CD4-positive, alpha-beta T cell treated with Interleukin-4 for 4 hours (primary cell): ENCODE measurements around the gene LMTK2.

ENCODE experiments used
- DNase-seq: peaks from one replicate; pipeline ENCODE4 v3.0.0-alpha.2; 2020

LMTK2 gene

DNA sequence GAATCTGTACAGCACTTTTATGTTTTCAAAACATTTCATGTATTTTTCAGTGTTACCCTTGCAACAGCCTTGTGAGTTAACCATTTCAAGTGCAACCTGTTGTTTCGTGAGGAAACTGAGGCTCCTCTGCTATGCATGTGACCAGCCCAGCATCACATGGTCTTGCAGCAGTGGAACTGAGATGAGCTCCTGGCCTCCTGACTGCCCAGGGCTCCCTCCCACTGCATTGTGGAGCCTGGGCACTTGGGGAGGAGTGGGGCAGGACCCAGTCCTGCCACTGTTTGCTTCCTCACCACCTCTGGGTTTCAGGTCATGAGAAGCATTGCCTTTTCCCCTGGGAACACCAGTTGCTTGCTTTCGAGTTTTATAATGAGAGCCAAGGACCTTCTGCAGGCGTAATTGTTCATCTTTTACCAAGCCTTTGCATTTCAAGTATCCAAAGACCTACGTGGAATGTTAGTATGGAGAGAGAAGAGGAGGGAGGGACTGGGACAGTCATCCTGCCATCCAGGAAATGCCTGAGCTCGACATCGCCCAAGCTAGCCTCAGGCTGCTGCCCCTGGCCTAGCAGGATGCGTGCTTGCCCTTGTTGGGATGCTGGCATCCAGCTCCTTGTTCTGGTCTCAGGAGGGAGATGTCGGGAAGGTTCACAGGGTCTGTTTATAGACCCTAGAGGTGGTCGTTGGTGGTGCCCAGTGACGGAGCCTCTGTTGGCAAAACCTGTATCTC is 72.3 kb downstream of the LMTK2 start:
- no peak for DNase-seq

DNA sequence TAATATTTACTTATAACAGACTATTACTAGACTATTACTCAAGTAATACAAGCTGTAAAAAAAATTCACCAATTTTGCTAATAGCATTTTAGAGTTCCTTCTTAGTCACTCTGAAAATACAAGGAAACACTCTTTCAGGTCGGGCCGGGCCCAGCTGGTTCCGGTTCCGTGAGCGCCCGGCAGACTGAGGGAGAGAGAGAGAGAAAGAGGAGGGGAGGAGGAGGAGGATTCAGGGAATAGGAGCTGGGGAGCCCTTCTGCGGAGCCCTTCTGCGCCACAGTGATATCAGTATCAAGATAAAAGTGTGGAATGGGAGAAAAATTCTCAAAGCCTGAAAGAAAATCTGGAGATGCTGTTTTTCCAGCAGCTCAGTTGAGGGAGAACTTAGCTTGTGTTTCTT is 74.1 kb downstream of the LMTK2 start:
- no peak for DNase-seq

DNA sequence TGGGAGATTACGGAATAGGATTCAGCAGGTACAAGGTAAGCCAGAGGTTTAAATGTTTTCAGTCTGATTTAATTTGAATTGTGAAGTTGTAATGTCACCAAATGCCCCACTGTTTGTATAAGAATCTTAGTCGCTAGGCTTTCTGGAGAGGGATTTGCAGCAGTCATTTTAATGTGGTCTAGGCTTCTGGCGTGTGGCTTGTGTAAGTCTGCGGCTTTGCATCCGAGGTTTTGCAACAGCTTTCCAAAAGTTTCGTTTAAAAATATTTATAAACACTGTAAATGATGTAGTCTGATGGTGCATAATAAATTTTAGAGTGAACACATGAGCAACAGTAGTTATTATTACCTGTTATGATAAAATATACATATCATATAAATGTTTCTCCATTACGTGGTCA is 78.4 kb downstream of the LMTK2 start:
- no peak for DNase-seq

DNA sequence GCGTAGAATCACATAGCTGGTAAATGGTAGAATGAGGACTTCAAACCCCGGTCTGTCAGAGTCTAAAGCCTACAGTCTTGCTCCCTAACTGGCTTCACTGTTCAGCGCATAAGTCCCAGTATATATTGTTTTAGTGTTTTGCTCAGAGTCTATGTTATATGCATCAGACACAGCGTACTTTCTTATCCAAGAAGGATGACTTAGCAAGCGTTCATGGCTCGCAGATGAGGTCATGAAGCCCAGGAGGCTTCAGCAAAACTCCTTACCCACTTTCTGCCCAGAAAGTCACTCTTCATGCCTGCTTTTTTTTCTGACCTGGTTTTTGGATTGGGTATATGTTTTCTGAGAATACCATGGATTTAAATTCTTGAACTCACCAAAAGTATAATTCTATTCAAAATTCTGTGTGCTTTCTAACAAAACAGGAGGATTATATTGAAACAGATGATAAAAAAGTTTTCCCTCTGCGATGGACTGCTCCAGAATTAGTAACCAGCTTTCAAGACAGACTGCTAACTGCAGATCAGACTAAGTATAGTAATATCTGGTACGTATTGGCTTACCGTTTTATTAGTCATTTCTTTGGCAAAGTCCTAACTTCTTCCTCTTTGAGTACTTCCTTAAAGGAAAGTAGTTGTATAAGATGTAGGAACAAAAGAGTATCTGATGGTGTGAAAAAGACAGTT is 79.9 kb downstream of the LMTK2 start:
- no peak for DNase-seq

DNA sequence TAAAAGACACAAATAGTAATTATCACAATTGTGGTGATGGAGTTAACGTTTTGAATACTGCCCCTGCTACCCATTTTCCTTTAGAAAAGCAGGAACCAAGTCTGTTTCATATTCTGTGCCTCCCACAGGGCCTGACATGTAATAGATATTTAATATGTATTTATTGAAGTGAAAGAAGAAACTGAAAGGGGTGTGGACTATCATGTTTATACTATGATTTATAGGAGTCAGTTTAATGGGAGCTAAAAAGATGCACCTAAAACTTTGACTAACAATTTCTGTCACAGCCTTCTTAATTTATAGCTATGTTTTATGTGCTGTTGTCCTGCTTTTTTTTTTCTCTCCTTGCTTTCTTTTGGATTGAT is 80.5 kb downstream of the LMTK2 start:
- DNase-seq, result no peak

DNA sequence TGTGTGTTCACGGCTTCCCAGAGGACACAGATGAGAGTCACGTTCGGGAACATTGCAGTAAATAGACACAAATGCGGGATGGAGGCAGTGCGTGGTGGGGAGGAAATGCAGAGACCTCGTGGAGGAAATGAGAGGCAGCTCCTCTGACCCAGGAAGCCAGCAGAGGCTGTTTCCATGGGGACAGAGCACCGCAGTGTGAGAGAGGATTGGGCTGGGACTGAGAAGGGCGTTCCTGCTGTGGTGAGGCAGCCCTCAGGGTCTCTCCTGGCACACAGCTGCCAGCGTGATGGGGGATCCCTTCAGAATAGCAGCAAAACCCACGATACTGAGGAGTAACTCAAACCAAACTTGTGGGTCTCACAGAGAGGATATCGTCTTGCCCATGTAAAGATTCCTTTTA is 82.9 kb downstream of the LMTK2 start:
- DNase-seq, result no peak

DNA sequence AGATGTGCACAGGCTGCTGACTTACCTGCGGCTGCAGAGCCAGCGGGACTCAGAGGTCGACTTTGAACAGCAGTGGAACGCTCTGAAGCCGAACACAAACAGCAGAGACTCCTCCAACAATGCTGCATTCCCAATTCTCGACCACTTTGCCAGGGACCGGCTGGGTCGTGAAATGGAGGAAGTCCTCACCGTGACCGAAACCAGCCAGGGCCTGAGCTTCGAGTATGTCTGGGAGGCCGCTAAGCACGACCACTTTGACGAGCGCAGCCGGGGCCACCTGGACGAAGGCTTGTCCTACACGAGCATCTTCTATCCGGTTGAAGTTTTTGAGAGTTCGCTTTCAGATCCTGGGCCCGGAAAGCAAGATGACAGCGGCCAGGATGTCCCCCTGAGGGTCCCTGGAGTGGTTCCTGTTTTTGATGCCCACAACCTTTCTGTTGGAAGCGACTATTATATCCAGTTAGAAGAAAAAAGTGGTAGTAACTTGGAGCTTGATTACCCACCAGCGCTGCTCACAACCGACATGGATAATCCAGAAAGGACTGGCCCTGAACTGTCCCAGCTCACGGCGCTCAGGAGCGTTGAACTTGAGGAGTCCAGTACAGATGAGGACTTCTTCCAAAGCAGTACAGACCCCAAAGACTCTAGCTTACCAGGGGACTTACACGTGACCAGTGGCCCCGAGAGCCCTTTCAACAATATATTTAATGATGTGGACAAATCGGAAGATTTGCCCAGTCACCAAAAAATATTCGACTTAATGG is 85.2 kb downstream of the LMTK2 start:
- DNase-seq, result no peak

DNA sequence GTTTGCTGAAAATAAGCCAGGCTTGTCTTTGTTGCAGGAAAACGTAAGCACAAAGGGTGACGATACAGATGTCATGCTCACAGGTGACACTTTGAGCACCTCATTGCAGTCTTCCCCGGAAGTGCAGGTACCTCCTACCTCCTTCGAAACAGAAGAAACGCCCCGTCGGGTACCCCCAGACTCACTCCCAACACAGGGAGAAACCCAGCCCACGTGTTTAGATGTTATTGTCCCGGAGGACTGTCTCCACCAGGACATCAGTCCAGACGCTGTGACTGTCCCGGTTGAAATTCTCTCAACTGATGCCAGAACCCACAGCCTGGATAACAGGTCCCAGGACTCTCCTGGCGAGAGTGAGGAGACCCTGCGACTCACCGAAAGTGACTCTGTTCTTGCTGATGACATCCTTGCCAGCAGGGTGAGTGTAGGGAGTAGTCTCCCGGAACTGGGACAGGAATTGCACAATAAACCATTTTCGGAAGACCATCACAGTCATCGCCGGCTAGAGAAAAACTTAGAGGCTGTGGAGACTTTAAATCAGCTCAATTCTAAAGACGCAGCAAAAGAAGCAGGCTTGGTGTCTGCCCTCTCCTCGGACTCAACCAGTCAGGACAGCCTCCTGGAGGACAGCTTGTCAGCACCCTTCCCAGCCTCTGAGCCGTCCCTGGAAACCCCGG is 86.3 kb downstream of the LMTK2 start:
- no peak for DNase-seq

DNA sequence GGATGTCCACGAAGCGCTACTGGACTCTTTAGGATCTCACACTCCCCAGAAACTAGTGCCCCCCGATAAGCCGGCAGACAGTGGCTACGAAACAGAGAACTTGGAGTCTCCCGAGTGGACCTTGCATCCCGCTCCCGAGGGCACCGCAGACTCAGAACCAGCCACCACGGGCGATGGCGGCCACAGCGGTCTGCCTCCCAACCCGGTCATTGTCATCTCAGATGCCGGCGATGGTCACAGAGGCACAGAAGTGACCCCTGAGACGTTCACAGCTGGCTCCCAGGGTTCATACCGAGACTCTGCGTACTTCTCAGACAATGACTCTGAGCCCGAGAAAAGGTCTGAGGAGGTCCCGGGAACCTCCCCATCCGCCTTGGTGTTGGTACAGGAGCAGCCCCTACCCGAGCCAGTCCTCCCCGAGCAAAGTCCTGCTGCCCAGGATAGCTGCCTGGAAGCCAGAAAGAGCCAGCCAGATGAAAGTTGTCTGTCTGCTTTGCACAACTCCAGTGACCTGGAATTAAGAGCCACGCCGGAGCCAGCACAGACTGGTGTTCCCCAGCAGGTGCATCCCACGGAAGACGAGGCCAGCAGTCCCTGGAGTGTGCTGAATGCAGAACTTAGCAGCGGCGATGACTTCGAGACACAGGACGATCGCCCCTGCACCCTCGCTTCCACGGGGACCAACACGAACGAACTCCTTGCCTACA is 87.0 kb downstream of the LMTK2 start:
- DNase-seq, result no peak

DNA sequence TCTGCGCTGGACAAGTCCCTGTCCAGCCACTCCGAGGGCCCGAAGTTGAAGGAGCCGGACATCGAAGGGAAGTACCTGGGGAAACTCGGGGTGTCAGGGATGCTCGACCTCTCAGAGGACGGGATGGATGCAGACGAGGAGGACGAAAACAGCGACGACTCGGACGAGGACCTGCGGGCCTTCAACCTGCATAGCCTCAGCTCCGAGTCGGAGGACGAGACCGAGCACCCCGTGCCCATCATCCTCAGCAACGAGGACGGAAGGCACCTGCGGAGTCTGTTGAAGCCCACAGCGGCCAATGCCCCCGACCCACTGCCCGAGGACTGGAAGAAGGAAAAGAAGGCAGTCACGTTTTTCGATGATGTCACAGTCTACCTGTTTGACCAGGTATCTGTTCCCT is 87.5 kb downstream of the LMTK2 start:
- DNase-seq, result no peak

DNA sequence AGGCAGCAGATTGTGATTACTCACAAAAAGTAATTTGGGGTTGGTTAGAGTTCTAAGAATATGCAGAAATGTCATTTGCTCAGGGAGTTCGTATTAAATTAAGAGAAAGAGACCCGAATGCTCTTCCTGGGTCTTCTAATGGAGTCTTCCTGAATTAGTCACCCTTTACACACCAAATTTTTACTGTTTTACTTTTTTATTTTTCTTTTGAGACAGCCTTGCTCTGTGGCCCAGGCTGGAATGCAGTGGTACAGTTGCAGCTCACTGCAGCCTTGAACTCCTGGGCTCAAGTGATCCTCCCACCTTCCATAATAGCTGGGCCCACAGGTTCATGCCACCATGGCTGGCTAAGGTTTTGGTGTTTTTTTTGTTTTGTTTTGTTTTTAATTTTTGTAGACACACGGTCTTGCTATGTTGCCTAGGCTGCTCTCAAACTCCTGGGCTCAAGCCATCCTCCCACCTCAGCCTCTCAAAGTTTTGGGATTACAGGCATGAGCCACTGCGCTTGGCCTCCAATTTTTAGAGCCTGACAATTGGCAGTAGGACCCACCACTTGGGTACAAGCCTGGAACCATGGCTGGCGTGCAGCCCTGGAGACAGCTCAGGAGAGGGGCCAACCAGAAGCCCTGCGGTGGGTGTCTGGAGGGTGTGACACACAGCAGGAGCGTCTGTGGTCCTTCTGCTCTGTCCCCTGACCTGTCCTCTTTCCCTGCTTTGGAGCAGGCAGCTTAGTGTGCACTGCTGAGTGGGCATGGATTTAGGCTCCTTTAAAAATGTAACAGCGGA is 88.2 kb downstream of the LMTK2 start:
- DNase-seq, result no peak

DNA sequence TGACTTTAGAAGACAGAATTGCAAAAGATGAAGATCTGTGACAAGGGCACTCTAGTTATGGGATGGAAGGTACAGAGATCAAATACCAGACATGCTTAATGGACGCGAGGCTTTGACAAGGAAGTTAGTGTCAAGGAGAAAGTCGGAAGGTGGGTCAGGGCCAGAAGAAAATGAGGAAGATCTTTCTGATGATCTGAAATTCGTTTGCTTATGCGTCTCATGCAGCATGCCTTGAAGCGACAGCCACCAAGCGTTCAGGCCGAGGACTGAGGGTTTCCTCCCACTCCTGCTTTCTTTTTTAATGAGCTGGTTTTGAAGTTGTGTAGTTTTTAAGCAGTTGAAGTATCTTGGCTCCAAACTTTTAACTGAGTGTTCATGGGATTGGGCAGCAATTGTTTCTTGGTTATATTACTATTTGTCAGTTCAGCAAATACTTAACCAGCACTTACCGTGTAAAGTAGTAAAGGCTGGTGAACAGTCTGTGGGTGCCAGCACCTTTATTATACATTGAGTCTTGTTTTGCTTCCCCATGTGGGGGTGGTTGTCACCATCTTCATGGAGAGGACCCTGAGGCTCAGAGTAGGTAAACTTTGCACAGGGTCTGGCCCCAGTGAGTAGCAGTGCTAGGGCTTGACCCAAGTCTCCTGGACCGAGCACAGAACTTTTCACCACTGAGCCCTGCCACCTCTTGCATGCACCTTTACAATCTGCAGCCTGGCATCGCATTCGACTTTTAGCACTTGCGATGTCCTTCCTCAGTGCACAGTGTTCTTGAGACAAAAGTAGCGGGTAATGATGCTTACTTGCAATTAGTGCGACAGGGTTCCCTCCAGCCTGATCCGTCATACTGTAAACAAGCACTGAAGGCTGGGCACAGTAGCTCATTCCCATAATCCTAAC is 90.3 kb downstream of the LMTK2 start:
- no peak for DNase-seq

DNA sequence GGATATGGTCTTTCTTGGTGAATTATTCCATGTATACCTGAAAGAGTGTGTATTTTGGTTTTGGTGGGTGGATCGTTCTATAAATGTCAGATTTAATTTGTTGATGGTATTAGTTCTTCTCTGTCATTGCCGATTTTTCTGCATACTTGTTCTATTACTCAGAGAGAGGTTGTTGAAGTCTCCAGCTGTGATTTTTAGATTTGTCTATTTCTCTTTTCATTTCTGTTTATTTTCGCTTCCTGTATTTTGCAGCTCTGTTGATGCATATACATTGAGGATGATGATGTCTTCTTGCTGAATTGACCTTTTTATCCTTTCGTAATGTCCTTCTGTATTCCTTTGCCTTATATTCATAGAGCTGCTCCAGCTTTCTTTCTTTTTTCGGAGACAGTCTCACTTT is 92.5 kb downstream of the LMTK2 start:
- DNase-seq, result no peak

DNA sequence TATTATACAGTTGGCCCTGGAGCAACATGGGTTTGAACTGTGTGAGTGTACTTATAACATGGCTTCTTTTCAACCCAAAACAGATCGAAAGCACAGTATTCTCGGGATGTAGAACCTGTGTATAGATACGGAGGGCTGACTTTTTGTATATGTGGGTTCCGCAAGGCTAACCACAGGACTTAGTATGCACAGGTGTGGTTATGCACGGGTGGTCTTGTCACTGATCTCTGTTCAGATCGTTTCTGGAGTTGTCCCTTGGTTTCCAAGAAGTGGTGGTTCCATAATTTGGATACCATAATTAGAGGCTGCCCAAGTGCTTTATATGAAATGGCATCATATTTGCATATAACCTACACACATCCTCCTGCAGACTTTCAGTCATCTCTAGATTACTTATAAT is 93.7 kb downstream of the LMTK2 start:
- DNase-seq, result no peak

DNA sequence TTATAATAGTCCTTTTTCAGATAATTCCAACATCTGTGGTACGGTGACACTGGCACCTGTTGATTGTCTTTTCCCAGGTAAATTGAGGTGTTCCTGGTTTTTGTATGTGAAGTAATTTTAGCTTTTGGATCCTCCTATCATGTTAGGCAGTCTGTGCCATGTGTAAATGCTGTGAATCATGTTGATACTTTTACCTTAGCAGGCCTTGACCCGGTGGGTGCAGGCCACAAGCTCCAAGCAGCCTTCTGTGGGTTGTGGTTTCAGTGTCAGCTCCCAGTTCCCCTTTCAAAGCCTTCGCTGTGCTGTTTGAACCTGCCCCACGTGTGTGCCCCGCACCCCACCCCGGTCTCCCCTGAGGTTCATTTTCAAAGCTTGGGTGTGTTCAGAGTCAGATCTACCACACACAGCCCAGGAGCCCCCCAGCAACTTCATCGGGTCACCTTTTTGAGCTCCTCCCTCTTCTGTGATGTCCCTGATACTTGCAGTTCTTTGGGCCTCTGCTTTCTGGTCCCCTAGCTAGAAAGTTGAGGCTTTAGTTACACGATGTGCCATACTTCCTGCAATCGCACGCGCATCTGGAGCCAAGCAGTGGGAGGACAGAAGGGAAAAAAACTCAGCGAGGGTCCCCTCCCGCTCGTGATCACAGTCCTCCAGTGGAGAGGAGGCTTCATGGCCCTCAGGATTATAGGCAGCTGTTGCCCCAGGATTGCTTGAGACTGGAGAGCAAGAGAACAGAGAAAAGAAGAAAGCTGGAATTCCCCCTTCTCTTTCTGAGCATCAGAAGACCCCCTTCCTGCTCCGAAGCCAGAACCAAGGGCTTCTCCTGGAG is 95.9 kb downstream of the LMTK2 start:
- DNase-seq, result peak; percentile 73

DNA sequence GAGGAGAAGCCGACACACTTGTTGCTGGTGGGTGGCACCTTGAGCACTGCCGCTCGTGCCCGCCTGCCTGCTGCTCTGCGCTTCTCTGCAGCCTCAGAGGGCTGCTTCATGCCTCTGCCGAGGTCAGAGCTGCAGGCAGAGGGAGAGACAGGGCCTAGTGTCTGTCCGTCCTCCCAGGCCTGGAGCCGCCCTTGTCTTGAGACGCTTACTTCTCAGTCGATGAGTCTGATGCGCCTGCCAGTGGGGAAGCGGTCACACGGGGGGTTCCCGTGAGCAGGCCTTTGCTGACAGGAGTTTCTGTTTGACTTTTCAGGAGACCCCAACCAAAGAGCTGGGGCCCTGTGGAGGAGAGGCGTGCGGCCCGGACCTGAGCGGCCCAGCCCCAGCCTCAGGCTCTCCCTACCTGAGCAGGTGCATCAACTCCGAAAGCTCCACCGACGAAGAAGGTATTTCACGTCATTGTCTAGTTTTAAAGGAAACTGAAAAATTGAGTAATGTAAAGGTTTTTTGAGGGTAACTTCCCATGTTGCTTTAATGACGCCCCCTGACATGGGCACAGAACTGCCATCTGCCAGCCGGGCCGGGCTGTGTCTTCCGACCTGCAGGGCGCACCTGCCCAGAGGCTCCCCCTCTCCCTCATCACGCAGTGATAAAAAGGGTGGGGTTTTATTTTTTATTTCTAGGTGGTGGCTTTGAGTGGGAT is 96.8 kb downstream of the LMTK2 start:
- DNase-seq, result no peak

DNA sequence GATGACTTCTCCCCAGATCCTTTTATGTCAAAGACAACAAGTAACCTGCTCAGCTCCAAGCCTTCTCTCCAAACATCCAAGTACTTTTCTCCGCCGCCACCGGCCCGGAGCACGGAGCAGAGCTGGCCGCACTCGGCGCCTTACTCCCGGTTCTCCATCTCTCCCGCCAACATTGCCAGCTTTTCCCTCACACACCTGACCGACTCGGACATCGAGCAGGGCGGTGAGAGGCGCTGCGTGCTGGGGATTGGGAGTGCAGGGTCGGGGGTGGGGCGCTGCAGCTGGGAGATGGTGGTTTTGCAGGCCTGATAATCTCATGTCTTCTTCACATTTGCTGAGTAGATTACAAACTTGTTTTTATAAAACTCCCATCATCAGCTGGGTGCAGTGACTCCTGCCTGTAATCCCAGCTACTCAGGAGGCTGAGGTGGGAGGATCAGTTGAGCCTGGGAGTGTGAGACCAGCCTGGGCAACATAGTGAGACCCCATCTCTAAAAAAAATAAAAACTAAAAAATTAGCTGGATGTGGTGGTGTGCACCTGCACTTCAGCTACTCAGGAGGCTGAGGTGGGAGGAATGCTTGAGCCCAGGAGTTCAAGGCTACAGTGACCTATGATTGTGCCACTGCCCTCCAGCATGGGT is 97.4 kb downstream of the LMTK2 start:
- no peak for DNase-seq

DNA sequence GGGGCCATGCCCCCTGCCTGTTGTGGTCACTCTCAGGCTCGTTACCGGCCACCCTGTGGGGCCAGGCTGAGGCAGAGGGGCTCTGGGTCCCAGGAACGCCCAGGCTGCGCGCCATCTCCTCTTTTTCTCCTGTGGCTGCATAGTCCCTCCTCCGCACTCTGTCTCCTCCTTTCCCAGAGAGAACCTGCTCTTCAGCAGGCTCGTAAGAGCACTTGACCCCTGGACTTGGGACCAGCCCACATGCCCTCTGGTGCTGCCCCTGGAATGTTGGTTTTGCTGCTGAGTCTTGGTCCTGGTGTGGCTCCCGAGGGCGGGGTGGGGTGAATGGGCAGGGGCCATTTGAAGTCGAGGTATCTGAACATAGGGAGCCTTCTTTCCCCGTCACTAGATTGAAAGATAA is 98.0 kb downstream of the LMTK2 start:
- no peak for DNase-seq
